ENCODE measurements around the gene PBXIP1.
"Not testable (repeated sequence)": the region's sequence is repeated elsewhere in the genome, so short reads cannot be mapped to it uniquely, and the experiment has no call there.

The PBXIP1 gene

GRCh38 chr1:154955718-154956543 is at the start of gene PBXIP1:
Gene PBXIP1 (minus strand): TSS chr1:154956099. CDS start chr1:154953721, 2,378 bp downstream.
- DNase-seq (ENCODE audit: low read depth in 3 of 3) = peak in 2 of 3 experiments; percentile 66 to 71

GRCh38 chr1:155005076-155006011 is 49.4 kb upstream of the PBXIP1 start:
- no peak for DNase-seq (ENCODE audit: low read depth in 3 of 3)

- DNase-seq (ENCODE audit: low read depth in 3 of 3) = no peak
Measured at GRCh38 chr1:155004352-155005075, 48.6 kb upstream of the PBXIP1 start.

- DNase-seq (ENCODE audit: low read depth in 3 of 3) = no peak
Measured at GRCh38 chr1:155003766-155004351, 48.0 kb upstream of the PBXIP1 start.

GRCh38 chr1:155003227-155003765 is 47.4 kb upstream of the PBXIP1 start:
- no peak for DNase-seq (ENCODE audit: low read depth in 3 of 3)

GRCh38 chr1:155002464-155003226 is 46.7 kb upstream of the PBXIP1 start, which contains the start of gene ZBTB7B:
Gene ZBTB7B (plus strand): TSS chr1:155002802. CDS start chr1:155014661, 11,859 bp downstream.
- no peak for DNase-seq (ENCODE audit: low read depth in 3 of 3)

- peak; percentile 96 to 97 (median 97) for DNase-seq (ENCODE audit: low read depth in 3 of 3)
Measured at GRCh38 chr1:155001675-155002463, 46.0 kb upstream of the PBXIP1 start.

GRCh38 chr1:155001425-155001674 is 45.5 kb upstream of the PBXIP1 start:
- DNase-seq (ENCODE audit: low read depth in 3 of 3) = no peak

GRCh38 chr1:155000726-155001424 is 45.0 kb upstream of the PBXIP1 start:
- peak in 2 of 3 experiments; percentile 58 to 69 for DNase-seq (ENCODE audit: low read depth in 3 of 3)

GRCh38 chr1:155000411-155000725 is 44.5 kb upstream of the PBXIP1 start:
- no peak for DNase-seq (ENCODE audit: low read depth in 3 of 3)

- DNase-seq (ENCODE audit: low read depth in 3 of 3) = no peak
Measured at GRCh38 chr1:154999571-155000410, 43.9 kb upstream of the PBXIP1 start.

- no peak for DNase-seq (ENCODE audit: low read depth in 3 of 3)
Measured at GRCh38 chr1:154998818-154999570, 43.1 kb upstream of the PBXIP1 start.

- no peak for DNase-seq (ENCODE audit: low read depth in 3 of 3)
Measured at GRCh38 chr1:154998201-154998780, 42.4 kb upstream of the PBXIP1 start.

- no peak for DNase-seq (ENCODE audit: low read depth in 3 of 3)
Measured at GRCh38 chr1:154996966-154997701, 41.2 kb upstream of the PBXIP1 start.

- DNase-seq (ENCODE audit: low read depth in 3 of 3) = not testable (repeated sequence)
Measured at GRCh38 chr1:154995301-154995983, 39.5 kb upstream of the PBXIP1 start.

GRCh38 chr1:154994591-154994990 is 38.7 kb upstream of the PBXIP1 start:
- no peak for DNase-seq (ENCODE audit: low read depth in 3 of 3)
